Trophoblast cell (in vitro differentiated cells and primary cell): ENCODE results near the gene PLEK2.

Experiments
- DNase-seq, 2 donors: peaks; one replicate each; pipeline ENCODE4 v3.0.0-alpha.2; 2016
- H2AFZ ChIP-seq: 2 replicates; pipeline ENCODE4 v1.6.1; 2013; ENCODE audit warnings: low read length, moderate library complexity, mild to moderate bottlenecking; ENCODE audit not compliant: insufficient read depth, poor library complexity
- H2AK5ac ChIP-seq: 2 replicates; pipeline ENCODE4 v1.6.1; 2013; ENCODE audit warnings: mild to moderate bottlenecking, low read length
- H2BK120ac ChIP-seq: 2 replicates; pipeline ENCODE4 v1.6.1; 2013; ENCODE audit warnings: low read length, mild to moderate bottlenecking, moderate library complexity; ENCODE audit not compliant: insufficient read depth, poor library complexity
- H2BK12ac ChIP-seq: 2 replicates; pipeline ENCODE4 v1.6.1; 2013; ENCODE audit warnings: mild to moderate bottlenecking, low read length, moderate library complexity
- H2BK5ac ChIP-seq: 2 replicates; pipeline ENCODE4 v1.6.1; 2013; ENCODE audit warnings: low read length, low read depth, moderate library complexity, mild to moderate bottlenecking; ENCODE audit not compliant: poor library complexity
- H3K14ac ChIP-seq: 2 replicates; pipeline ENCODE4 v1.6.1; 2013; ENCODE audit warnings: mild to moderate bottlenecking, low read length
- H3K18ac ChIP-seq: 2 replicates; pipeline ENCODE4 v1.6.1; 2013; ENCODE audit warnings: mild to moderate bottlenecking, low read length
- H3K23ac ChIP-seq: 2 replicates; pipeline ENCODE4 v1.6.1; 2013; ENCODE audit warnings: low read length
- H3K27ac ChIP-seq: 2 replicates; pipeline ENCODE4 v1.5.1; 2013; ENCODE audit warnings: low read depth, mild to moderate bottlenecking, inconsistent platforms, low read length, moderate library complexity
- H3K27me3 ChIP-seq: 2 replicates; pipeline ENCODE4 v1.6.1; 2013; ENCODE audit warnings: inconsistent platforms, mild to moderate bottlenecking, low read length, moderate library complexity; ENCODE audit not compliant: insufficient read depth
- H3K36me3 ChIP-seq, 2 experiments: 1 replicate in 1 of 2; 2 replicates in 1 of 2; pipeline ENCODE4 v1.6.1; 2013; ENCODE audit warnings: low read length in 2 of 2, mild to moderate bottlenecking in 2 of 2, moderate library complexity in 1 of 2; ENCODE audit not compliant: insufficient read depth in 2 of 2, control insufficient read depth in 1 of 2
- H3K4ac ChIP-seq: 2 replicates; pipeline ENCODE4 v1.6.1; 2013; ENCODE audit warnings: low read depth, mild to moderate bottlenecking, low read length, moderate library complexity
- H3K4me1 ChIP-seq, 2 experiments: 1 replicate in 1 of 2; 2 replicates in 1 of 2; pipeline ENCODE4 v1.6.1; 2013; ENCODE audit warnings: low read length in 2 of 2, mild to moderate bottlenecking in 2 of 2, moderate library complexity in 1 of 2; ENCODE audit not compliant: insufficient read depth in 2 of 2, control insufficient read depth in 1 of 2
- H3K4me2 ChIP-seq: 2 replicates; pipeline ENCODE4 v1.6.1; 2013; ENCODE audit warnings: inconsistent platforms, mild to moderate bottlenecking, low read length, moderate library complexity
- H3K4me3 ChIP-seq: 2 replicates; pipeline ENCODE4 v1.5.1; 2013; ENCODE audit warnings: mild to moderate bottlenecking, low read depth, low read length, inconsistent platforms
- H3K79me1 ChIP-seq: one replicate; pipeline ENCODE4 v1.6.1; 2013; ENCODE audit warnings: low read length
- H3K79me2 ChIP-seq: 2 replicates; pipeline ENCODE4 v1.6.1; 2013; ENCODE audit warnings: low read length, mild to moderate bottlenecking; ENCODE audit not compliant: control insufficient read depth, insufficient read depth, poor library complexity
- H3K9ac ChIP-seq: 2 replicates; pipeline ENCODE4 v1.6.1; 2013; ENCODE audit warnings: mild to moderate bottlenecking, low read length
- H3K9me3 ChIP-seq: 2 replicates; pipeline ENCODE4 v1.6.1; 2013; ENCODE audit warnings: low read depth, mild to moderate bottlenecking, control low read depth, inconsistent platforms, low read length; ENCODE audit not compliant: insufficient read depth
- H4K12ac ChIP-seq: 2 replicates; pipeline ENCODE4 v1.6.1; 2013; ENCODE audit warnings: low read depth, mild to moderate bottlenecking, low read length, moderate library complexity
- H4K8ac ChIP-seq: 2 replicates; pipeline ENCODE4 v1.6.1; 2013; ENCODE audit warnings: low read depth, mild to moderate bottlenecking, low read length, moderate library complexity
- H4K91ac ChIP-seq: one replicate; pipeline ENCODE4 v1.6.1; 2013; ENCODE audit warnings: low read depth, mild to moderate bottlenecking, low read length, moderate library complexity
- WGBS: extraction: QIAGEN DNeasy Blood & Tissue Kit; methylation state at CpG from one replicate; pipeline ENCODE4 v1.1.7; 2013; ENCODE audit warnings: missing lambda C conversion rate; ENCODE audit not compliant: insufficient read length, insufficient coverage; ENCODE audit errors: extremely low coverage; 5-methylcytosine and 5-hydroxymethylcytosine counted together

PLEK2 gene

GRCh38 chr14:67441672-67442071 lies 29.7 kb upstream of the PLEK2 start:
- Histone ChIP-seq H3K9ac (no peak overlapping the region), H3K4me2 (no peak overlapping the region), H3K79me2 (no peaks in the 10 kb centered on the region), H3K27me3 (no peaks in the 10 kb centered on the region), H3K4me1 (peaks cover 0 to 2% of the 10 kb centered on the region in 2 experiments), H2AFZ (no peak overlapping the region), H3K14ac (no peak overlapping the region), H3K36me3 (no peaks in the 10 kb centered on the region), H3K27ac (no peak overlapping the region), H4K8ac (no peak overlapping the region), H4K91ac (no peak overlapping the region), H3K4ac (no peak overlapping the region), H3K9me3 (no peaks in the 10 kb centered on the region), H3K23ac (no peak overlapping the region), H2BK12ac (no peak overlapping the region), H3K18ac (no peak overlapping the region), H4K12ac (no peak overlapping the region), H3K4me3 (no peak overlapping the region), H2AK5ac (no peak overlapping the region), H3K79me1 (no peaks in the 10 kb centered on the region), H2BK5ac (no peak overlapping the region), H2BK120ac (no peak overlapping the region)
- no CpG with 5 or more reads among the region's 8 CpGs for WGBS
- no peak for DNase-seq

- Histone ChIP-seq H3K79me1 (no peaks in the 10 kb centered on the region), H3K4me3 (no peak overlapping the region), H3K4ac (no peak overlapping the region), H3K18ac (no peak overlapping the region), H2BK12ac (no peak overlapping the region), H3K27ac (no peak overlapping the region), H2BK120ac (no peak overlapping the region), H4K91ac (no peak overlapping the region), H3K79me2 (no peaks in the 10 kb centered on the region), H3K4me1 (peaks cover 0 to 2% of the 10 kb centered on the region in 2 experiments), H2AK5ac (no peak overlapping the region), H3K4me2 (no peak overlapping the region), H3K9ac (no peak overlapping the region), H2AFZ (no peak overlapping the region), H3K27me3 (no peaks in the 10 kb centered on the region), H2BK5ac (no peak overlapping the region), H4K8ac (no peak overlapping the region), H3K9me3 (no peaks in the 10 kb centered on the region), H4K12ac (no peak overlapping the region), H3K14ac (no peak overlapping the region), H3K23ac (no peak overlapping the region), H3K36me3 (no peaks in the 10 kb centered on the region)
- WGBS = no CpG with 5 or more reads among the region's 2 CpGs
- no peak for DNase-seq
These were observed 29.3 kb upstream of the PLEK2 start for GRCh38 chr14:67441256-67441655.

GRCh38 chr14:67440513-67440912 lies 28.5 kb upstream of the PLEK2 start:
- Histone ChIP-seq H3K9ac (no peak overlapping the region), H4K12ac (no peak overlapping the region), H2AFZ (no peak overlapping the region), H3K9me3 (no peaks in the 10 kb centered on the region), H4K8ac (no peak overlapping the region), H2BK5ac (no peak overlapping the region), H3K23ac (no peak overlapping the region), H3K36me3 (no peaks in the 10 kb centered on the region), H3K4me2 (no peak overlapping the region), H2BK120ac (no peak overlapping the region), H3K79me1 (no peaks in the 10 kb centered on the region), H3K79me2 (no peaks in the 10 kb centered on the region), H3K27ac (no peak overlapping the region), H3K4ac (no peak overlapping the region), H3K4me3 (no peak overlapping the region), H3K18ac (no peak overlapping the region), H4K91ac (no peak overlapping the region), H3K4me1 (peaks cover 0 to 2% of the 10 kb centered on the region in 2 experiments), H3K27me3 (no peaks in the 10 kb centered on the region), H2AK5ac (no peak overlapping the region), H2BK12ac (no peak overlapping the region), H3K14ac (no peak overlapping the region)
- peak; percentile 29 to 70 for DNase-seq
- WGBS = no CpG with 5 or more reads among the region's 4 CpGs

- H3K14ac ChIP-seq = no peak overlapping the region
- H3K27ac ChIP-seq = no peak overlapping the region
- H3K79me1 ChIP-seq = no peaks in the 10 kb centered on the region
- no peak overlapping the region for H4K12ac ChIP-seq
- no peak overlapping the region for H3K23ac ChIP-seq
- no peak for DNase-seq
- no peak overlapping the region for H3K9ac ChIP-seq
- H4K91ac ChIP-seq = no peak overlapping the region
- H2BK12ac ChIP-seq = no peak overlapping the region
- H3K27me3 ChIP-seq = no peaks in the 10 kb centered on the region
- H3K79me2 ChIP-seq = no peaks in the 10 kb centered on the region
- no peaks in the 10 kb centered on the region for H3K36me3 ChIP-seq
- H2AK5ac ChIP-seq = no peak overlapping the region
- H2BK120ac ChIP-seq = no peak overlapping the region
- H3K4me3 ChIP-seq = no peak overlapping the region
- peaks cover 0 to 2% of the 10 kb centered on the region in 2 experiments for H3K4me1 ChIP-seq
- H3K4ac ChIP-seq = no peak overlapping the region
- no peak overlapping the region for H2BK5ac ChIP-seq
- no peaks in the 10 kb centered on the region for H3K9me3 ChIP-seq
- H2AFZ ChIP-seq = no peak overlapping the region
- H3K4me2 ChIP-seq = no peak overlapping the region
- WGBS = no CpG with 5 or more reads among the region's 1 CpG
- H3K18ac ChIP-seq = no peak overlapping the region
- H4K8ac ChIP-seq = no peak overlapping the region
These were observed 27.0 kb upstream of the PLEK2 start for GRCh38 chr14:67438969-67439368.
